Germinal center (tissue), 1 donor: ENCODE results near the gene CHRNA3.

Source experiments
- DNase-seq: peaks from one replicate; pipeline ENCODE4 v3.0.0; 2012; ENCODE audit warnings: mixed read lengths, low spot score

Gene CHRNA3

DNA sequence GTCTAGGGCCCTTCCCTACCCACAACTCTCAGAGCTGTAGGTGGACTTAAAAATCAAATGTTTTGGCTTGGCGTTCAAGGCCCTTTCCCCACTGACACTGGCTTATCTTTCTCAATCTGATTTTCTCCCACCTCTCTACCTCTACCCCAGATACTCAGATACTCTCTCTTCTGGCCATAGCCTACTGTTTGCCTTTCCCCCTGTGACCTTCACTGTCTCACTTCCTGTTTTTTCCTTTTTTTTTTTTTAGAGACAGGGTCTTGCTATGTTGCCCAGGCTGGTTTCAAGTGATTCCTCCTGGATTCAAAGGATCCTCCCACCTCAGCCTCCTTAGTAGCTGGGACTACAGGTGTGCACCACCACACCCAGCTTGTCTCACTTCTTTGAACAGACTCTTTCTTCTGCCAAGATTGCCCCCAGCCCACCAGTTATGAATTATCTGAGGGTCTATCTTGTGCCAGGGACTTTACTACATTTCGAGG, 15.6 kb upstream of the CHRNA3 start:
- DNase-seq, result no peak

DNA sequence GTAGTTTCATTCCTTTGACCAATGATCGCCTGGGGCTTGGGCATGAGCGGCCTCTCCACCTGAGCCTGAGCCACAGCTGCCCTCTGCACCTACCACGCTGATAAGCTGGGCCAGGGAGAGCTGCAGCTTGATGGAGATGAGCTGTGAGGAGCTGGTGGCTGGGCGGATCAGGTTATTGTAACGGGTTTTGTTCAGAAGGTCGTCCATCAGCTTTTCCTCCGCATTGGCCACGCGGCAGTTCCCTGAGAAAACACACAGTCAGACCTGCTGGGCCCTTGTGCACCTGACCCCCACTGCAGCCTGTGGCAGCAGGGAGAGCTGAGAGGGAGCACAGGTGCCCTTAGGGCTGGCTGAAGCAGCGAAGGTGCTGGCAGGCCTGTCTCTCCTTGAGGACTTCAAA, 14.6 kb upstream of the CHRNA3 start:
- no peak for DNase-seq

DNA sequence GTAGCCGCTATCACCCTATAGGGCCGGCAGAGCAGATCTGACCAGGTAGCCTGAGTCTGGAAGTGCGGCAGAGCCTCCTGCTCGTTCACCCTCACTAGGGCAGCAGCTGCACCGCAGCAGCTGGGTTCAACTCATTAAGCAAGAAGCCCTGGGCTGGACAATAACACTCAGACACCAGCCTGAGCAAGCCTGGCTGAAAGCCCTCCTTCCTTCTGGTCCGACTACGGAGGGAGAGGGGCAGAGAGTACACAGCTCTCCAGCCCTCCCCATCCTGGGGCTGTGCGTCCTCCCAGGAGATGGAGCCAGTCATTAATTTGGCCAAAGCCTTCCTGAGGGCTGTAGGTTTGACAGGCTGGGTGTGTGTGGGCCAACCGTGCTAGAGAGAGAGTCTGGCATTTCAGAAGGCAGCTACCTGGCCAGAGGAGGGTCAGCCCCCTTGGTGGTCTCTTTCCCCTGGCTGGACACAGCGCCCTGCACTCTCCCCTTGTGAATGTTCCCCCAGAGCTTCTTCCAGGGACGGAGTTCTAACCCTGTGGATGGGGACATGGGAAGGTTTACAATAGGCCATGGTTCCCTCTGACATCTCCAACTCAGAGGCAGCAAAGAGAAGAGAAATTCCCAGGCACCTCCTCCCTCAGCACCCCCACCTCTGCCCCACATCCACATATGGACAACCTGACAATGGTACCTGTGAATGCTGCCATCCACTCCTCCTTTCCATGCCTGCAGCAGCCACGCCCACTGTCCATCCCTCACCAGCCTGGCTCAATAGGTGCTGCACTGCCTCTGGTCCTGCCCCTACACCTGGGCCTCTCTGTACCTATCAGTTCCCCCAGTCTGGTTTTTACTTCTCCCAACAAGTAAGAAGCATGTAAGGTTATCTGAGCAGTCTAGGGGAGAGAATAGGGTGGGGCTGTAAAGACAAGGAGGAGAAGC, 13.7 kb upstream of the CHRNA3 start:
- DNase-seq, result no peak

DNA sequence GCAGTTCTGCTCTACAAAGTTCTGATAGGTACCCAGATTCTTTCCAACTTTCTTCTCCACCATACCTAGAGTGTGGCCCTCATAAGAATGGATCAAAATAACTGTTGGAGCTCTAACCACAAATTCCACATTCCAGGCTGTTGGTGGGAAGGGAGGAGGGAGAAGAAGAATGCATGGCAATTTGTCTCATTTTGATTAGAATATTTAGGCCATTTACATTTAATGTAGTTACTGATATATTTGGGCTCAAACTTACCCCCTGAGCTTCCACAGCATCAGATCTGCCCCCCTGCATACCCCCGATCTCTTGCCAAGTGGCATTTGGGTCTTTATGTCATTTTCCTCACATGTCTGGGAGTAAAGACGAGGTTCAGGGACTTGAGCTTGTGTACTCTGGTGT, 12.6 kb upstream of the CHRNA3 start:
- no peak for DNase-seq

DNA sequence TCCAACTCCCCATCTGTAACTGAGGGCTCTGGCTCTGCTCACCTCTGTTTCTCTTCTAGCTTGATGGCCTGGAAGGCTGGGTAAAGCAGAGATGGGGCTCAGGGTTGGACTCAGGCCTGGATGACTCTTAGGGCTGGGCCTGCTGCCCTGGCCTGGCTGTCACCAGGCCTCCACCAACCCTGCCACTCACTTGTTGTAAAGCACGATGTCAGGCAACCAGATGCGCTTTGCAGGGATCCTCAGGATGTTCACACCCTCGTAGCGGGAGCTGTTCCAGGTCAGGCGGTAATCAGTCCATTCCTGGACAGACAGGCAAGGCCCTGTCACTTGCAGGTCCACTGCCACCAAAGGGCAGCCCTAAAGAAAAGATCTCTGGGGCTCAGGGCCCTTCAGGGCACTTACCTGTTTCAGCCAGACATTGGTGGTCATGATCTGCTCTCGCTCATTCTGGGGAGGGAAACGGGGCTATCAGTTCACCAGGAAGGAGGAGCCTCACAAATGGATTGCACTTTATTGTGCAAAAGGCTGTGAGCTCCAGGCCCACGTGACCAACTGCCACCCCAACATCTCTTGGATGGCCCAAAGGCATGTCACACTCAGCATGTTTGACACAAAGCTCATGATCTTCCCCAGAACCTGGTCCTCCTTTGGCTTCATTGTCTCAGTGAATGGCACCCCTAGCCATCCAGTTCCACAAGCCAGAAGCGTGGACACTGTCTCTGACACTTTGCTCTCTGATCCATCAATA, 10.3 kb upstream of the CHRNA3 start:
- DNase-seq, result no peak

DNA sequence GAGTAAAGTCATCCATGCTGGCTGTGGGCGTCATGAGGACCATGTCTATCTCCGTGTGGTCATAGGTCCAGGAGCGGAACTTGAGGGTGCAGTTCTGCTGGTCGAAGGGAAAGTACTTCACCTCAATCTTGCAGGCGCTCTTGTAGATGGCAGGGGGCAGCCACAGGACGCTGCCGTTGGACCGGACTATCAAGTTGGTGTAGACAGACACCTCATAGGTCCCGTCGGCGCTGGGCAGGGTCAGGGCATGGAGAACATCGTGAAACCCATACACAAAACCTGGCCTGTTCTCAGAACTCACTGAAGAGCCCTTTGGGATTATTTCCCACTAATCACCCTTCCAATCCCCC, 8.9 kb upstream of the CHRNA3 start:
- no peak for DNase-seq

DNA sequence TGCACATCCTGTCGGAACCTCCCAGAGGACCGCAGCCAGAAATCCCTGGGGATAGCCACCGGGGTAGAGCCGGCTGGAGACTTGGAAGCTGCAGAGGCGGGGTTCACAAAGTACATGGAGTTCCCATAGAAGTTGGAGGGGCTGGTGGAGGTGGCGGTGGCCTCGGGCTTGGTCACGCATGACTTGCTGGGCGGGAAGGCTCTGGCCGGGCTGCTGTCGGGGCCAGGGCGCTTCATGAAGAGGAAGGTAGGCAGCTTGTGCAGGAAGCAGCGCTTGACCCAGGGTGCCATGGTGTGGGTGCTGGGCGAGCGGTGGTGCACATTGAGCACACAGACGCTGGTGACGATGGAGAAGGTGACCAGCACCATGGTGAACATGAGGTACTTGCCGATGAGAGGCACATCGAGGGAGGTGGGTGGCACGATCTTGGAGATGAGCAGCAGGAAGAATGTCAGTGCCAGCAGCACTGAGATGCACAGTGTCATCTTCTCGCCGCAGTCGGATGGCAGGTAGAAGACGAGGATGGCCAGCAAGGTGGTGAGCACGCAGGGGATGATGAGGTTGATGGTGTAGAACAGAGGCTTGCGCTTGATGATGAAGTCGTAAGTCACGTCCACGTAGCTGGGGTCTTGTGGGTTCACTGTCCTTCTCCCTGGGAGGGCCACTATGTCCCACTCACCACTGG, 8.4 kb upstream of the CHRNA3 start:
- DNase-seq, result no peak

DNA sequence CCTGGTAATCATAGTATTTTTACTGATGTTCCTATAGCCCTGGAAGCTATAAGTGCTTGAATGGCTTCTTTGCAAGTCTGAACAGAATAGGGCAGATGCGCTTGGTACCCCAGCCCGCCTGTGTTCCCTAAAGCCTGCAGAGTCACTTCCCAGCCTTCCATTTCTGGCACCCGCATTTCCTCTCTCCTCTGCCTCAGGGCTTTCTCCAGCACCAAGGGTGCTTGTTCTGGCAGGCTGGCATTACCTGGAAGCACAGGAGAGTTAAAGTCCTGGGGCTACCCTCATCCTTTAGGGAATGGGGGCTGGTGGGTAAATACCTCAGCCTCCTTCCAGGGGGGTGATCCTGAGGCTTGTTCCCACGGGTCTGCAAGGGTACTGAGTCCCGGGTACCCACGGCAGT, 7.4 kb upstream of the CHRNA3 start:
- DNase-seq, result no peak

DNA sequence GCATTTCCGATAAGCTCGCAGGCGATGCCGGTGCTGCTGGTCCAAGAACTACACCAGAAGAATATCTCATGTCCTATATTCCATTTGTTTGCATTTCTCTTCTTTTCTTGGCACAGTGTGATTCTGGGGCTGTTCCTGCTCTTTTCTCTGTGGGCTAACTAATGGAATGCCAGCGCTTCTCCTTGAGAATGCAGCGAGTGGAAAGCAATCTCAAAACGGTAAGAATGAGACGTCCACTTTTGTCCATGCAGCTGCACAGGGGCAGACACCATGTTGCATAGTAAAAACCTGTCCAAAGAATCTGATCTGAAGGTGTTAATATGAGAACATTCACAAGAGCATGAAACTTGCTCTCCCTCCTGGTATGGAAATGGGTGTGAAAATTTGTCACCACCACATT, 6.6 kb upstream of the CHRNA3 start:
- no peak for DNase-seq

DNA sequence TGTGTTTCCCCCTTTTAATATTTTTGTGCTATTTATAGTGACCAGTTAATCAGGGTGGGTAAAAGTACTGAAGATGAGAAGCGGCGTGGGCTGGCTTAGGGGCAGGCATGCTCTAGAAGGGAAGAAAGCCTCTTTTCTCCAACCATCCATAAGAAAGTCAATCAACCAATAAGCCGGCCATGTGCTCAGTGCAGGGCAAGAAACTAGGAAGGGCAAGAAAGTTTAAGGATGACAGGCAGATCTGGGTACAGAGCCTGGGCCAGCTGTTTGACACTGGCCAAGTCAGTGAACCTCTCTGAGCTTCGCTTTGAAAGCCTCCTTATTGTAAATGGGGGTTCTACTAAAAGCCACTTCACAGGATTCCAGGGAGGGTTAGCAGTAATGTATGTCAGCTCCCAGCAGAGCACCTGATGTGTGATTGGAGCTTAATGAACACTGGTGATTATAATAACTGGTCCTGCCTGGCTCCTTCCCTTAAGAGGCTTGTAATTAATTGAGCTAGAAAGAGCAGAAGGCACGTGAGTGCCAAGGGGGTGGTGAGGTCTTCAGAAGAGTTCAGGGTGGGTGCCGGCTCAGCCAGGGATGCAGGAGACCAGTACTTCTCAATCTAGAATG, 5.7 kb upstream of the CHRNA3 start:
- DNase-seq, result no peak

DNA sequence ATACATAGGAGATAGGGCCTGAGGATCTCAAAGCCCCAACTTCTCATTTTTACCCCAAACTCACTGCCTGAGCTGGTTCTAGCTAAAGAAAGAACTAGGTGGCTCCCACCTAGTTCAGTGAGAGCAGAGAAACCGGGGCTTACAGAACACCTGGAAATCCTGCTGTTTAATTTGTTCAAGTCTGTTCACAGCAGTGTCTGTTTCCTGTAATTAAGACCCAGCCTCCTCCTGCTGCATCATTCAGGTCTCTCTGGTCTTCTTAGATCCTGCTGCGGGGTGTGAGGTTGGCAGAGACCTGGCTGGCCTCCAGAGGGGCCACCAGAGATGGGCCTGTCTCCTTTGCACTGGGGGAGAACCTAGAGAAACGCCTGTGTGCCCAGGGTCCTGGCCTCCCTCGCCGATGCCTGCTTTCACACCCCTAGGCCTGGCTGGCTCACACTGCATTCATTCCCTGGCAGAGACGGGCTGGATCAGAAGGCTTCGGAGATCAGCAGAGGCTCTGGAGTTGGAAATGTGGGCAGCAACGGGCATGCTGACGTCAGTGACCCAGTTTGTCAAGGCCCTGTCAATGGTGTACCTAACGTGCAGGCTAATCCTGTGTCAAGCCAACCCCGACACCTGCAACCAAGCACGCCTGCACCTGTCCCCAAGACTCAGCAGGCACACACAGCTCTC, 4.9 kb upstream of the CHRNA3 start:
- no peak for DNase-seq

DNA sequence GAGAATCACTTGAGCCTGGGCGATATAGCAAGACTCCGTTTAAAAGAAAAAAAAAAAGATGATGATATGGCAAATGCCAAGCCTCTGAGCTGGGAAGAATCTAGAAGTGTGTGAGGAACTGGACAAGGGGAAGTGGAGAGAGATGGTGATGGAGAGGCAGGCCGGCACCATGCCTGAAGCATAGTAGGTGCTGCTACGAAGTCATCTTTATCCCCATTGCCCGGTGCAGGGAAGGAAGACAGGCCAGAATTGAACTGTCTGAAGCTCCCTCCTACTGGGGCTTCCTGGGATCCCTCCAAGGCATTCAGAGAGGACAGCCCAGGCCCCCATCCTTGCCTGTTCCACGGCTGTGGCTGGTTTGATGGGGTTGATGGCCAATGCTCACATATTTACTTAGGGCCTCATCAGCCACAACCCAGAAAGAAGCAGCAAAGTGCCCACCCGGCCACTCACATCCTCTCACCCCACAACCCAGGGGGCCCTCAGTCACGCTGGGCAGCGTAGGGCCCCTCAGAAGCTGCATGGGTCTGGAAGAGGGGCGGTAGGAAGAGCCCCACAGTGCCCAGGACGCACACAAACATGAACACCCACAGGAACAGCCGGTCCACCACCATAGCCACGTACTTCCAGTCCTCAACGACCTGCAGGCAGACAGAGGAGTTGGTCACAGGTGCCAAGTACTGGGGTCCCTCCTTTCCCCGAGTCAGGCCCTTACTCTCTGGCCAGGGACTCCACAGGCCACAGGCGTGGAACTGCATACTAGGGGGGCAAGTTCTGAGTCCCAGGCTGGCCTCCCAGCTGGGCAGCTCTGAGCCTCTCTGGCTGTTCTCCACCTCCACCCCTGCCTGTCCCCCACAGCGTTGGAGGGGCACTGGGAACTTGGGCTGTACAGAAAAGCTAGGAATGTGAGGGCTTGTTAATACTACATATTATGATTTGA, 4.1 kb upstream of the CHRNA3 start:
- no peak for DNase-seq

DNA sequence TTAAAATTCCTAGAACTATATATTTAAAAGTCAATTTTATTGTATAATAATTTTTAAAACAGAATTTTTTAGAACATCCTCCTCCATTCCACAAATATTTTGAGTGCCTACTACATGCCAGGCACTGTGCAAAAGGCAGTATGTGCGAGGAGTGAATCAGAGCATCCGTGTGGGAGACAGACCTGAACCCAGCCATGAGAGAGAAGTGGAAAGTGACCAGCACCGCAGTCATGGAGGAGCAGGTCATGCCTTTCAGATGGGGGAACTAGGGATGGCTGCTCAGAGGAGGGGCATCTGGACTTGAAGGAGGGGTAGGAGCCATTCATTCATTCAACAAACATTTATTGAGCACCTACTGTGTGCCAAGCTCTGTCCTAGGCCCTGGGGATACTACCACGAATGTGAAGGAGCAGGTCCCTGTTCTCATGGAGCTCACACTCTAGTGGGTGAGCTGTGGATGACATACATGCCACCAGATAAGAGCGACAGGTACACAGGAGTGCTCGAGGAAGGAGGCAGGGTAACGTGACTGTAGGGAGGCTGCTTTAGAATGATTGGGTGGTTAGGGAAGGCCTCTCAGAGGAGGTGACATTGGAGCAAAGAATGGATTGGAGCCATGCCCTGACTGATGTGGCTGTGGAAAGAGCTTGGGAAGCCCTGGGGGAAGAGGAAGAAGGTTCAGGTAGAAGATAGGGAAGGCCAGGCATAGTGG, 3.1 kb upstream of the CHRNA3 start:
- DNase-seq, result no peak

DNA sequence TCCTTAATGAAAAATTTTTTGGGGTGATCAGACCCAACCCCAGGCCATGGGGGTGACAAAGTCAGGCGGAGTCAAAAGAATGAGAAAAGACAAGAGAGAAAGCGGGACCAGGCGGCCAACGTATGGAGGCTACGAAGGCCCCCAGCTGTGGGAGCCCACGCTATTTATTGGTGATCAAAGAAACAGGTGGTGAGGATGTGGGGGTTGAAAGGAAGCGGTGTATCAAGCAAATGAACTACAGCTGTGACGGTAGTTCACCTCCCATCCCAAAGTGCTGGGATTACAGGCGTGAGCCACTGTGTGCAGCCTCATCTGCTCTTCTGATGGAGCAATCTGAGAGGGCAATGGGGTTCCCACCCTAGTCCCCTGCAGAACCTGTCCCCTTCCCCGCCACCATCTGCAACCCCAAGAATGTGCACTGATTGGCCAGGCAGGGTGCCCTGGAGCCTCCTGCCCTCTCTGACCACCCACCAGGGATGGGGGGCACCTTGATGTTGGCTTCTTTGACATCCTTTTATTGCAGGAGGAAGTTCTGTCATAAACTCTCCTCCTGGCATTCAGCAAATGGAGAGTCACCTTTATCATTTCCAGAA, 1.1 kb upstream of the CHRNA3 start:
- DNase-seq, result no peak

DNA sequence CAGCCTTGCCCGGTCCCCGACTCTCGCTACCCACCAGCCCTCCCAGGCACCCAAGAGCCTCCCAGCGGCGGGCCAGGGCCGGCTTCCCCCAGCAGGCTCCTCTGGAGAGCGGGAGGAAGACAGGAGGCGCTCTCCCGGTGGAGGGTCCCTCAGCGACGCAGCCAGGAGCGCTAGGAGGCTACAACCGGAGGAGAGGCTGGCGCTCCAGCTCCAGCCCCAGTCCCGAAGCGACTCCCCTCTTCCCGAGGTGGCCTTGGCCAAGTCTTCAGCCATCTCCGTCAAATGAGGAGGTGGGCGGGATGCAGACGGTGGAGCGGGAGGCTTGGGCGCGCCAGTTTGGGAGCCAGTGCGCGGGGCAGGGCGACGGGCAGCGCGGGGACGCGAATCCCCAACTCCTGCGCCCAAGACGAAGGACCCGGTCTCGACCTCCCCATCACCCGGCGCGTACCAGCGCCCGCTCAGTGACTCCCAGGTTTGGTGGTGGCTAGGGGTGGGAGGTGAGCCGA, 722 bp downstream of the CHRNA3 start:
- DNase-seq, result no peak

DNA sequence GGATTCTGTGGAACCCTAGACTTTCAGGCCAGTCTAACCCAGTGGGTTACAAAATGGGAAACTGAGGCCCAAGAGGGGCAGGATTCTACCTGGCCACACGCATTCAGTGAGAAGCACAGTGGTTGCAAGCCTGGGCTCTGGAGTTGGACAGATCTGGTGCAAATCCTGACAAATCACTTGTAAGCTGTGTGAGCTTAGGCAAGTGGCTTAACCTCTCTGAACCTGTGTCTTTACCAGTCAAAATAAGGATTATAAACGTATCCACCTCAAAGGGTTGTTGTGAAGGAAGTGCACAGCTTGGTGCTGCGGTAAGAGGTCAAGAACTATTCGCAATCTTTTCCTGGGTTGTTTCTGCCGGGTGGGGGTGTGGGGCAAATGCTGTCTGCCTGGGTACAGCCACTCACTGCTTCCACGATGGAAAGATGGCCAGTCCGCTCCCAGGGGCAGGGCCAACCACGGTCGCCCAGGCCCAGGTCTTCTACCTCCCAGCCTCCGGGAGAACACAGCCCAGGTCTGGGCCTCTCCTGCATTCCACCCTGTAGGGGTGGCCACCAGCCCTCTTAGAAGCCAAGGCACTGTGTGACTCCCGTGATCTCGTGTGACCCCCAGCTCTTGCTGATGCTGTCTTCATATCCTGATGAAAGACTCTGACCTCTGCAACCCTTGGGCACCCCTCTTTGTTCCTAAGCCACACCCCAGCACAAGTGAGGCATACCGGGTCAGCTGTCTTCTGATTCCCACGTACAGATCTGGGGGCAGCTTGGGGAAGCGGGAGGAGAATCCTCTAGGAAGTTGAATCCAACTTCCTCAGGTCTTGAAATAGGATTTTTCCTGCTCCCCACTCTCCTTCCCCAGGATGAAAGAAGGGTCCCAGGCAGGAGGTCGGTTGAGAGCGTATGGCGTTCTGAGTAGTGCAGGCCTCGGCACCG, 1.5 kb downstream of the CHRNA3 start:
- DNase-seq, result no peak

DNA sequence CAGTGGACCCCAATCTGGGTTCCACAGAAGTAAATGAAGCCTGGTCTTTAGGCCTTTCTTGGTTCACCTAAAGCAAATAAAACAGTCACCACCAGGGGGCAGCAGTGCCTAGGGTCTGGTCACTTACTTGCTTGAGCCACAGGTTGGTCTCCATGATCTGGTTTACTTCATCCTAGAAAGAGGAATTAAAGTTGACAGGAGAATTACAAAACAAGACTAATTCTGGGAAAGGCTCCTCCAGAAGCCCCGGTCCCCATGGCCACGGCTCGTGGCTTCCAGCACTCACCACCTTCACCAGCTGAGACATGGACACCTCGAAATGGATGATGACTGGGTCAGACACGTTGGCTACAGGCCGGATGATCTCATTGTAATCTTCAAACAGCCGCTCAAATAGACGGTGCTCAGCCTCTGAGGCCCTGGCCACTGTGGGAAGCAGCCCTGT, 2.3 kb downstream of the CHRNA3 start:
- peak; percentile 78 for DNase-seq

DNA sequence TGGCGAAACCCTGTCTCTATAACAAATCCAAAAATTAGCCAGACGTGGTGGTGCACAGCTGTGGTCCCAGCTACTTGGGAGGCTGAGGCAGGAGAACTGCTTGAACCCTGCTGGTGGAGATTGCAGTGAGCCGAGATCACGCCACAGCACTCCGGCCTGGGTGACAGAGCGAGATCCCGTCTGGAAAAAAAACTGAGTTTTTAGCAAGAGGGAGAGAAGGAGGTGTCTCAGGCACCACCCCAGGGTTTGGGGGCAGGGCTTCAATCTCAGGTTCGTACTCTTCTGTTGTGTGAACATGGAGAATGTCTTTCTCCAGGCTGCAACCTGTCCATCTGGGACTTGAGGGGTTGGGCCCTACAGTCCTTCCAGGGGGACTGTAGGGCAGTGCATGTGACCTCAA, 2.7 kb downstream of the CHRNA3 start:
- no peak for DNase-seq
